ENCODE measurements around the gene TOP2A.
A peak's percentile ranks its signal among the peaks of the same experiment; 100 is the strongest.

TOP2A gene

GRCh38 chr17:40356990-40357881 lies 60.5 kb downstream of the TOP2A start:
- no peak for DNase-seq

- DNase-seq, result no peak
These were observed 61.6 kb downstream of the TOP2A start for GRCh38 chr17:40355804-40356758.

DNA sequence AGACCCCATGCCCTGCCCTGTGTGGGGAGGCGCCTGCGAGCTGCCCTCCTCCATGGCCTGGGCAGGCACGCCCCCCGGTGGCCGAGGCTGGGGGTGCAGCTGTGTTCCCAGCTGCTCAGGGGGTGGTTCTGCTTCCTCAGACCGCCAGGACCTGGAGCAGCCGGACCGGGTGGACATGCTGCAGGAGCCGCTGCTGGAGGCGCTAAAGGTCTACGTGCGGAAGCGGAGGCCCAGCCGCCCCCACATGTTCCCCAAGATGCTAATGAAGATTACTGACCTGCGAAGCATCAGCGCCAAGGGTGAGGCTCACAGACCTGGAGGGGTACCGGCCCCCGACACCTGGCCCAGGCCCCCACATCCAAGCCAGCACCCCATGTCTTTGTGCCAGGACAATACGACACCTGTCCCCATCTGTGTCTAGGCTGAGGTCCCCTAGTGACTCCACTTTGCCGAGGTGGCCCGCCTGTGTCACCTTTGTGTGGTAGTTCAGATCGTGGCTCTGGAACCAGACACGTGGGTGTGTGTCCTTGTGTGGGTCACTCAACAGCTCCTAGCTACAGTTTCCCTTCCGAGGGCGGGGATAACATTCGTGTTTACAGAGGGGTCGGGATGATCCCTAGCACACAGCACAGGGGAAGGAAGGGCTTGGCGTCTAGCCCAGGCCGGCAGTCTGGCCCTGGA lies 62.4 kb downstream of the TOP2A start:
- no peak for DNase-seq

DNA sequence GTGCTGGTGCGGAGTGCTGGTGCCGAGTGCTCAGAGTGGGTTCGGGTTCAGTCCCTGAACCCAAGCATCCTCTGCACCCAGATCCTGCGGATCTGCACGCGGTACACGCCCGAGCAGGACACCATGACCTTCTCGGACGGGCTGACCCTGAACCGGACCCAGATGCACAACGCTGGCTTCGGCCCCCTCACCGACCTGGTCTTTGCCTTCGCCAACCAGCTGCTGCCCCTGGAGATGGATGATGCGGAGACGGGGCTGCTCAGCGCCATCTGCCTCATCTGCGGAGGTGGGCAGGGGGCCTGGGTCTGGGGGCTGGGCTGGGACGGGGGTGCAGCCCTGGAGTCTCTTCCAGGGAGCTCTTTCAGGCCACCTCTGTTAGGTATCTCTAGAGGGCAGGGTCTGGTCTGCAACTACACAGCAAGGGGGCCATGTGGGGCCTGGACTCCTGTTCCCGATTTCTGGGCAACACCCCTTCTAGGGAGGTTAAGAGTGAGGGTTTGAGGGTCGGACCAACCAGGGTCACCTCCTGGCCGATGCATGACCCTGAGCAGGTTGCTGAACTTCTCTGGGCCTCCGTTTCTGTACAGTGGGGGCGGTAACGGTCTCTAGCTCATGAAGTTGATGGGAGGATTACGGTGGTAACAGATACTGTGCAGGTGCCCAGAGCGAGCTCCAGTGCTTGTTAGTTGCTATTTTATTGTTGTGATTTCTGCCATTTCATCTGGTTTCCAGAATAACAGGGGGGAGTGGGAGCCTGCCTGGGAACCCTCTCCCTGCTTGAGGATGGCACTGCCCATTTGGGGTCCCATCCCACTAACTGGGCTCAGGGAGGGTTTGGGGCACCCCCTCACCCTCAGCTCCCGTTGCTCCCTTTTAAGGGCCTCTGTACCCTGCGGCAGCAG lies 63.2 kb downstream of the TOP2A start:
- no peak for DNase-seq

- no peak for DNase-seq
These were observed 64.8 kb downstream of the TOP2A start for GRCh38 chr17:40352779-40353394.

DNA sequence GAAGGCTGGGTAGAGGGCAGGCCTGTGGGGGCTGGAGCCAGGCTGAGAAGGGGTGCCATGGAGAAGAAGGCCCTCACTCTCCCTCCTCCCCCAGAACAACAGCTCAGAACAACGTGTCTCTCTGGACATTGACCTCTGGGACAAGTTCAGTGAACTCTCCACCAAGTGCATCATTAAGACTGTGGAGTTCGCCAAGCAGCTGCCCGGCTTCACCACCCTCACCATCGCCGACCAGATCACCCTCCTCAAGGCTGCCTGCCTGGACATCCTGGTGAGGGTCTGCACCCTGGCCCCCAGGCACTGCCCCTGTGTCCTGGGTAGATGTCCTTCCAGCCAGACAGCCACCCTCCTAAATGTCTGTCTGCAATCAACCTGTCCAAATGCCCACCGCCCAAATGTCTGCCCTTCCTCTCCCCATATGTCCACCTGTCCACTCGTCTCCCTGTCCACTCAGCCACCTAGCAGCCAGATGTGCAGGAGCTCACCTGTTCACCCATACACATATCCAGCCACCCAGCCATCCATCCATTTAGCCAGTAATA lies 65.4 kb downstream of the TOP2A start:
- no peak for DNase-seq

DNA sequence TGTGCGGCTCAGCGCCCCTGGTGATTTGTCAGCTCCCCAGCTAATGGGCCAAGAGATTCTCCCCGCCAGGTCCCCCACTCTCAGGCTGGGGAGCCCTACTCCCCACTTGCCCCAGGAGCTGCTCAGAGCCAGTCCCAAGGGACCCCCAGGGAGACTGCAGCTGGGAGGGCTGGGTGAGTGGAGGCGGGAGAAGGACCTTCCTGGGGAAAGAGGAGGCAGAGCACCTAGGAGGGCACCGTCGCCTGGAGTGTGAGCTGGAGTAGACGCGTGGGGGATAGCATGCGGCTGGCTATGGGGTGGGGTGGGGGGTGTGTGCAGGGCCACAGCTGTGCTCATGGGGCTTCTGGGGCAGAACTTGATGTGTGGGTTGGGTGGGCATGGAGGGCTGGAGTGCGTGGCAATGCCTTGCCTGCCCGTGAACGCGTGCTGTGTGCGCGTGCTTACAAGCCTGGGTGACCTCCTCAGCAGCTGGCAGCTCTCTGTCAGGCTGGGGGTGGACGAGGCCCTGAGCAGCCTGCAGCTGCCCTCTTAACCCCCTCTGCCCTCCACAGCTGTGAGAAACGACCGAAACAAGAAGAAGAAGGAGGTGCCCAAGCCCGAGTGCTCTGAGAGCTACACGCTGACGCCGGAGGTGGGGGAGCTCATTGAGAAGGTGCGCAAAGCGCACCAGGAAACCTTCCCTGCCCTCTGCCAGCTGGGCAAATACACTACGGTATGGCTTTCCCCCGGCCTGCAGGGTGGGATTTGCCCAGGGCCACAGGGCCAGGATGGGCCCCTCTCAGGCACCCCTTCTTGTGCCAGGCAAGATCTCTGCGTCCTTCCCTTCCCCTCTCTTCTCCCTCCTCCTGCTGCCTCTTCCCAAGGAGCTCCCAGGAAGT lies 66.1 kb downstream of the TOP2A start:
- DNase-seq, result no peak

GRCh38 chr17:40350689-40351358 lies 66.9 kb downstream of the TOP2A start:
- no peak for DNase-seq

GRCh38 chr17:40349895-40350688 lies 67.6 kb downstream of the TOP2A start:
- no peak for DNase-seq

- DNase-seq, result no peak
These were observed 68.2 kb downstream of the TOP2A start for GRCh38 chr17:40349477-40349894.

DNA sequence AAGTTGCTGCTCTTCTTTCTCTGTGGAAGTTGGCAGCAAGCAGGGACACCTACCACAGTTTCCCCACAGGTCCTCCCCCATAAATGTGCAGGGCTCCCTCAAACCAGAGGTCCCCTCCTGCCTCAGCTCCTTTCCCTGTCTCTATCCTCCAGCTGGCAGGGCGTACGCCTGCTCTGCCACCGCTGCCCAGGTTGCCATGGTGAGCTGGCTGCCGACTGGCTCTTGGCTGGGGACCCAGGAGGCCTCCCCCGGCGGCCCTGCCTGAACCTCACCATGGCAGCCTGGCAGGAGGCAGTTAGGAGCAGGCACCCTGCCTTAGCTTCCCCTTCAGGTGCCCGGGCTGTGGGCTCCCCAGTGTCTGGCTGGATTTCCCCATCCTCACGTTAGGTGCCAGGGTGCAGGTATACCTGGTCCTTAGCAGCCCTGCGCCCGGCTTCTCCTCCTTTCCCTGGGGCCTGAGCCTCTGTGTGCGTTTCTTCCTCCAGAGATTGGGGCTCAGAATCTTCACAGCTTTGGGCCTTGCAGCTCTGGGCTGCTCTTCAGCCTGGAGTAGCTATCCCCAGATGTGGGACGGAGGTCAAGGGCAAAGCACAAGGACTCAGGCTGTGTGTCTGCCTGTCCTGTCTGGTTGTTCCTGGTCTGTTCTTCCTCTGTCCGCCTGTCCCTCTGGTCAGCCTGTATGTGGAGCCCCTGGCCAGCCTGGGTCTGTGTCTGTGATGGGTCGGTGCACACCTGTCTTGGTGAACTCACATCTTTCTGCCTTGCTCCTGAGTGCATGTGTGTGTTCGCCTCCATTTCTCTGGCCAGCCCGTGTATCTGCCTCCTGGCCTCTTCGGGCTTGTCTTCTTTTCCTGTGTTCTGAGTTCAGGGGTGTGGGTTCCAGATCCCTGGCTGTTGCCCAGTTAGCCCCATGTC lies 68.9 kb downstream of the TOP2A start:
- peak; percentile 63 for DNase-seq

DNA sequence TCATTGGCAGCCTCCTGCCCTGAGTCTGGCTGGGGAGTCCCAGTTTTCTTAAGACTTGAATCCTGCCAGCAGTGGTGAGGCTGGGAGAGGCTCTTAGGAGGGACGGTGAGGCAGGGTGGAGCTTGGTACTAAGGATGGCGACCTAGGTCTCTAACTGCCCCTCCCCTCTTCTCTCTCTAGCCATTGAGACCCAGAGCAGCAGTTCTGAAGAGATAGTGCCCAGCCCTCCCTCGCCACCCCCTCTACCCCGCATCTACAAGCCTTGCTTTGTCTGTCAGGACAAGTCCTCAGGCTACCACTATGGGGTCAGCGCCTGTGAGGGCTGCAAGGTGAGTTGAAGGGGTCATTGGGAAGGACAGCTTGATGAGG lies 69.6 kb downstream of the TOP2A start:
- no peak for DNase-seq

DNA sequence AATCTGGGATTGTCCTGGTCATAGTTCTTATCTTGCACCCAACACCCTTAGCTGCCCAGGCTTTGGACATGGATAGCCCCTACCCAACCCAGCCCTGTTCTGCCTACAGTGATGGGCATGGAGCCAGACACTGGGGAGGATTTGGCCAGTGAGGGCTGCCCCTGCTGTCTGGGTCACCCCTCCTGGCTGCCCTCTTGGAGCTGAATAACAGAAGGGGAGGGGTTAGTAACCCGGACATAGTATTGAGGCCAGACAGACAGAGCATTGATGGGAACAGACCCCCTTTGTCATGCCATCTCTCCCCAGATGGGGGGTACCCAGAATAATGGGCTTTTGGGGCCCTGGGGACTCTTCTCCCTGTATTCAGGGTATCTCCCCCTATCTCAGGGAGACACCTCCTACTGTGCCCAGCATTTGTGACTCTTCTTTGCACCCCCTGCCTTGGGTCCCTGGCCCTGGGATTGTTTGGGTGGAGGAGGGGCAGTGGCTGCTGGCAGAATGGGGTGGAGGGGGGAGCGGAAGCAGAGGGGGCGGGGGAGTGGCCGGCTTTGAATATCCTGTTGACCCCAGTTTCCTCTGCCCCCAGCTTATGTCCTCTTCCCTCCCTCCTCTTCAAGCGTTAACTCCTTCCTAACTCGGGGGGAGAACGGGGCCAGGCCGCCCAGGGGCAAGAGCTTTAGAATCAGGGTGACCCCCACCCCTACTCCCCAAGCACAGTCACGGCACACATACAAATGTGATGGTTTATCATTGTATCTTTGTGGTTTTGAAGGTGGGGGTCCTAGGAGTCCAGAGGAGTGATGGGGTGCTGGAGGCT lies 70.2 kb downstream of the TOP2A start:
- no peak for DNase-seq

DNA sequence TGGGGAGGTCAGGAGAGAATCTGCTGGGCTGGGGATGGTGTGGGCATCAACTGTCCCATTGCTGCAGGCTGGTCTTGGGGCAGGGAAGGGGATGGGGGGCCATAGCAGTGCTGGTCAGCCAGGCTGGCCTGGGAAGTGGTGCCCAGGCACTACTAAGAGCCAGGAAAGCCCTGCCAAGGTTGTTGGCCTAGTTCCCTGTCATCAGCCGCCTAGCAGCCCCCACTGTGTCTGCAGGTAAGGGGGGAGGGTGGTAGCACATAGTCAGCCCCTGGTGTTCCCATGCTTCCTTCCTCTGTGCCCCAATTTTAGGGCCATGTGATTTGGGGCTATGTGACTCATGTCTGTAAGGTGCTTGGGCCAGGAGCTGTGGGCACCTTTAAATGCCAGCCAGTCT lies 70.9 kb downstream of the TOP2A start:
- no peak for DNase-seq

GRCh38 chr17:40345994-40346764 lies 71.5 kb downstream of the TOP2A start:
- no peak for DNase-seq
